Chondrocyte (in vitro differentiated cells): ENCODE measurements around the gene WAS. TPM values are rescaled to one million over a fixed set of nuclear protein-coding genes. Genes with fewer than 3 reads are reported as not detected.

ENCODE experiments used
- DNase-seq: peaks from one replicate; pipeline ENCODE4 v3.0.0; 2021; ENCODE audit warnings: mixed read lengths, low spot score
- H3K27ac Mint-ChIP-seq: one replicate; pipeline ENCODE4 v1.8.0; 2021; ENCODE audit warnings: mild to moderate bottlenecking, moderate library complexity, mixed read lengths; ENCODE audit not compliant: unreplicated experiment
- H3K27me3 Mint-ChIP-seq: 2 replicates; pipeline ENCODE4 v1.8.0; 2021; ENCODE audit warnings: low read depth, mixed read lengths
- H3K36me3 Mint-ChIP-seq: 2 replicates; pipeline ENCODE4 v1.8.0; 2021; ENCODE audit warnings: low read depth, mixed read lengths
- H3K4me1 Mint-ChIP-seq: 2 replicates; pipeline ENCODE4 v1.8.0; 2021; ENCODE audit warnings: low read depth, mild to moderate bottlenecking, mixed read lengths
- H3K4me3 Mint-ChIP-seq: one replicate; pipeline ENCODE4 v1.8.0; 2021; ENCODE audit warnings: mild to moderate bottlenecking, moderate library complexity, mixed read lengths; ENCODE audit not compliant: unreplicated experiment
- H3K9me3 Mint-ChIP-seq: 2 replicates; pipeline ENCODE4 v1.8.0; 2021; ENCODE audit warnings: low read depth, mixed read lengths
- total RNA-seq: library from RNA; stranded (reverse); gene quantifications from 3 replicates; pipeline ENCODE4 v1.2.1, GENCODE V29; 2021
- TF ChIP-seq, protein P1 (sequence below): fragments of 200-600 bp; sonication (generic); IDR thresholded peaks from 2 replicates; pipeline ENCODE4 v1.5.0; 2021; ENCODE audit warnings: antibody characterized with exemption, mild to moderate bottlenecking, moderate library complexity

The WAS gene
- total RNA-seq, 1 donor from 2014 or later: 0.37 TPM

DNA sequence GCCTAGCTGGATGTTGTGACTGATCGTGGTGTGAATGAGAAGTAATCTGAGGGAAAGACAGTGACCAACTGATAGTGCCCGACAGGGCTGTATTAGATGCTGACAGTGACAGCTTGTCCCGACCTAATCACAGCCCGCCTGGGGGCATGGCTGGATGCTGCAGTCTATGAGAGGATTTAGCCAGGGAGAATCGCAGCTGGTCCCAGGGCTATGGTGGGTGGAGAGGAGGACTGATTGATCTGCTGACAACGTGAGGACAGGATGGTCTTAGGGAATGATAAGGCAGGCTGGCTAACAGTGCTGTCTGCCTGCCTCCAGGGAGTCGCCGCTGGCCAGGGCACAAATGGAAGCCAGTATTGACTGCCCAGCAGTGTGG is 12.3 kb downstream of the WAS start:
- Mint-ChIP-seq H3K27me3 (no peaks in the 10 kb centered on the region), H3K9me3 (peaks cover 5% of the 10 kb centered on the region), H3K36me3 (peaks cover 3% of the 10 kb centered on the region), H3K27ac (peak overlapping the region; percentile 91), H3K4me1 (peaks cover 18% of the 10 kb centered on the region), H3K4me3 (peak overlapping the region; percentile 79)
- TF ChIP-seq, protein P1, sequence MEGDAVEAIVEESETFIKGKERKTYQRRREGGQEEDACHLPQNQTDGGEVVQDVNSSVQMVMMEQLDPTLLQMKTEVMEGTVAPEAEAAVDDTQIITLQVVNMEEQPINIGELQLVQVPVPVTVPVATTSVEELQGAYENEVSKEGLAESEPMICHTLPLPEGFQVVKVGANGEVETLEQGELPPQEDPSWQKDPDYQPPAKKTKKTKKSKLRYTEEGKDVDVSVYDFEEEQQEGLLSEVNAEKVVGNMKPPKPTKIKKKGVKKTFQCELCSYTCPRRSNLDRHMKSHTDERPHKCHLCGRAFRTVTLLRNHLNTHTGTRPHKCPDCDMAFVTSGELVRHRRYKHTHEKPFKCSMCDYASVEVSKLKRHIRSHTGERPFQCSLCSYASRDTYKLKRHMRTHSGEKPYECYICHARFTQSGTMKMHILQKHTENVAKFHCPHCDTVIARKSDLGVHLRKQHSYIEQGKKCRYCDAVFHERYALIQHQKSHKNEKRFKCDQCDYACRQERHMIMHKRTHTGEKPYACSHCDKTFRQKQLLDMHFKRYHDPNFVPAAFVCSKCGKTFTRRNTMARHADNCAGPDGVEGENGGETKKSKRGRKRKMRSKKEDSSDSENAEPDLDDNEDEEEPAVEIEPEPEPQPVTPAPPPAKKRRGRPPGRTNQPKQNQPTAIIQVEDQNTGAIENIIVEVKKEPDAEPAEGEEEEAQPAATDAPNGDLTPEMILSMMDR: no peak
- DNase-seq: no peak

DNA sequence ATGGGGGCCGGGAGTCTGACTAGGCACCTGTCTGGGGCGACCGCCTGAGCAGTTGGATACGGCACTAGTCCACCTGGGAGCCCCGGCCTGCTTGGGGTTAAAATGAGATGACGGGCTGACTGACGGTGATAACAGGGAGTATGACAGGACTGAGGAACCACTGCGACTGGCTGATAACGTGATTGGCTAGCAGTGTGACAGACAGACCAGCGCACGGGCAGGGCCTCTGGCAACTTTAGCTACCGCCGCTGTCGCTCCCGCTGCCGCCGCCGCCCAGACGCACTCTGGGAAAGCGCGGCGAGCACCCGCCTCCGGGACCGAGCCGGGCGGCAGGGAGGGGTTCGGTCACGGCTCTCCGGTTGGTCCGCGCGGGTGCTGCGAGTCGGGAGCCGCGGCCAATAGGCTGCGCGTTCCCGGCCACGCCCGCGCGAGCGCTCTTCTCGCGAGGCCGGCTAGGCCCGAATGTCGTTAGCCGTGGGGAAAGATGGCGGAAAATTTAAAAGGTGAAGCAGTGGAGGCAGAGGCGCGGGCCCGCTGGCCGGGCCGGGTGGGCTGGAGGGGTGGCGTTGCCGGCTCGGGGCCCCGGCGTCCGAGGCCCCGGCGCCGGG is 12.8 kb downstream of the WAS start, which contains the start of gene SUV39H1:
Gene SUV39H1, plus strand, starts transcription at position 434 of the 608 bp plus-strand sequence. Its CDS starts 51 bp downstream, at position 485.
- Mint-ChIP-seq H3K27me3 (no peaks in the 10 kb centered on the region), H3K4me3 (peak within 1 kb of the TSS; percentile 79), H3K9me3 (peaks cover 3% of the 10 kb centered on the region), H3K4me1 (peaks cover 18% of the 10 kb centered on the region), H3K27ac (peak within 1 kb of the TSS; percentile 91), H3K36me3 (peaks cover 3% of the 10 kb centered on the region)
- no peak for DNase-seq
- TF ChIP-seq, protein P1: no peak

DNA sequence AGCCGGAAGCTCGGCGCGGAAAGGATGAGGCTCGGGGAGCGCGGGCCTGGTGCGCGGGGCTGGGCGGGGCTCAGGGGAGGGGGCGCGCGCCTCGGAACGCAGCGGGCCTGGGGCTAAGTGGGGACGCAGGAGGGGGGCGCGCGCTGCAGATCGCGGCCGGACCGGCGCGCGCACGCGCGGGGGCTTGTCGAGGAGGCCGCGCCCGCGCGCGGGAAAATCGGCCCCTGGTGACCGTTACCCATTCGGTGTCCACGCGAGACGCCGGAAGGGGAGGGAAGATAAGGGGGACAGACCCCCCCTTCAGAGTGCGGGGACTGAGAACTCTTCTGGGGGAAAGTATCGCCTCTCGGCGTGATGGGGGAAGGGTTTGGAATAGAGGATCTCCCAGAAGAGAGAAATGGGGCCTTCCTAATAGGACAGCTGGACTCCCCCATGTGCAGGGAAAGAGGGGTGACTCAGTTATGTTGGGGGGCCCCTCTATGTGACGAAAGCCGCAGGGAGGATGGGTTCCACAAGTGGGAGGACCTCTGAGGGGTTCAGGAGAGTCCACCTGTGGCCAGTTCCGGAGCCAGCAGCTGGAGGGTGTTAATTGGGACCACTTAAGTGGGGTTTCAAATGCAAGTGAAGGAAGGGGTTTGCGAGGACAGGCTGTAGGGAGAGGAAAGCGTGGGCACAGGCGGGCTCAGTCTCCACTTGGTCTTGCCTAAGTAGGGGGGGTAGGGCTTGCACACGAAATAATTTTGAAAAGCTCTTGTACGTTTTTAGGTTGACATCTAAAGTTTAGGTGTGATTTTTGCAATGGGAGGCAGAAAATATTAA is 13.5 kb downstream of the WAS start:
- Mint-ChIP-seq H3K9me3 (no peaks in the 10 kb centered on the region), H3K4me1 (peaks cover 18% of the 10 kb centered on the region), H3K36me3 (peaks cover 3% of the 10 kb centered on the region), H3K27ac (no peak overlapping the region), H3K27me3 (no peaks in the 10 kb centered on the region), H3K4me3 (peak overlapping the region; percentile 70)
- no peak for DNase-seq
- TF ChIP-seq, protein P1: no peak

DNA sequence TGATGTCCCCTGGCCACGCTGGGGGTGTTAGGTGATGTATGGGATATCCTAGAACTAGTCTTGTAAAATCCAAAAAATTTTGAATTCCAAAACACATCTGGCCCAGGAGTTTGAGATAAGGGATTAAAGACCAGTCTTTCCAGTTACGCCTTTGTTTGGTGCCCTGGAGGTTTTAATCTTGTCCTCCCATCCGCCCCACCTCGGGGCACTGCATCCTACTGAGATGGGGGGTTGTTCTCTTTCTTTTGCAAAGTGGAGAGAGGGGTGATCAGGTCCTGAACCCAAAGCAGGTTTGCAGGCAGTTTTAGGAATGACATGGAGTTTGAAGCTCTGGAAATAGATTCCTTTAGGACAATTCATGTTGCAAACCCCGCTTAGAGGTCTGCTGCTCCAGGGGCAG is 14.7 kb downstream of the WAS start:
- Mint-ChIP-seq H3K36me3 (peaks cover 3% of the 10 kb centered on the region), H3K4me1 (peaks cover 18% of the 10 kb centered on the region), H3K4me3 (no peak overlapping the region), H3K27ac (no peak overlapping the region), H3K9me3 (no peaks in the 10 kb centered on the region), H3K27me3 (no peaks in the 10 kb centered on the region)
- TF ChIP-seq, protein P1: no peak
- DNase-seq: no peak

DNA sequence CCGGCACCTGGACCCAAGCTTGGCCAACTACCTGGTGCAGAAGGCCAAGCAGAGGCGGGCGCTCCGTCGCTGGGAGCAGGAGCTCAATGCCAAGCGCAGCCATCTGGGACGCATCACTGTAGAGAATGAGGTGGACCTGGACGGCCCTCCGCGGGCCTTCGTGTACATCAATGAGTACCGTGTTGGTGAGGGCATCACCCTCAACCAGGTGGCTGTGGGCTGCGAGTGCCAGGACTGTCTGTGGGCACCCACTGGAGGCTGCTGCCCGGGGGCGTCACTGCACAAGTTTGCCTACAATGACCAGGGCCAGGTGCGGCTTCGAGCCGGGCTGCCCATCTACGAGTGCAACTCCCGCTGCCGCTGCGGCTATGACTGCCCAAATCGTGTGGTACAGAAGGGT is 16.6 kb downstream of the WAS start:
- TF ChIP-seq, protein P1: no peak
- H3K36me3 Mint-ChIP-seq: peaks cover 3% of the 10 kb centered on the region

More for the DNA sequence above, 16.6 kb downstream of the WAS start:
- H3K27me3 Mint-ChIP-seq: no peaks in the 10 kb centered on the region
- no peak overlapping the region for H3K4me3 Mint-ChIP-seq
- no peaks in the 10 kb centered on the region for H3K9me3 Mint-ChIP-seq
- no peak overlapping the region for H3K27ac Mint-ChIP-seq
- H3K4me1 Mint-ChIP-seq: peaks cover 16% of the 10 kb centered on the region
- DNase-seq: no peak
